Measurements from ENCODE around the gene PRPF6. TPM values are rescaled to one million over a fixed set of nuclear protein-coding genes. Genes with fewer than 3 reads are reported as not detected.

The PRPF6 gene
- total and polyA plus RNA-seq, 2 of the 13 experiments (the other 11 are each of a cell fraction or from before 2014, with no cell fraction given) = 63.7 to 101 TPM

- 0 out of 2 replicates have a peak, but pooled peaks have one; percentile 23 for TF ChIP-seq FOXP4 (CRISPR knock-in tag; IDR thresholded peaks at IDR 0.05)
- TF ChIP-seq, protein P1, sequence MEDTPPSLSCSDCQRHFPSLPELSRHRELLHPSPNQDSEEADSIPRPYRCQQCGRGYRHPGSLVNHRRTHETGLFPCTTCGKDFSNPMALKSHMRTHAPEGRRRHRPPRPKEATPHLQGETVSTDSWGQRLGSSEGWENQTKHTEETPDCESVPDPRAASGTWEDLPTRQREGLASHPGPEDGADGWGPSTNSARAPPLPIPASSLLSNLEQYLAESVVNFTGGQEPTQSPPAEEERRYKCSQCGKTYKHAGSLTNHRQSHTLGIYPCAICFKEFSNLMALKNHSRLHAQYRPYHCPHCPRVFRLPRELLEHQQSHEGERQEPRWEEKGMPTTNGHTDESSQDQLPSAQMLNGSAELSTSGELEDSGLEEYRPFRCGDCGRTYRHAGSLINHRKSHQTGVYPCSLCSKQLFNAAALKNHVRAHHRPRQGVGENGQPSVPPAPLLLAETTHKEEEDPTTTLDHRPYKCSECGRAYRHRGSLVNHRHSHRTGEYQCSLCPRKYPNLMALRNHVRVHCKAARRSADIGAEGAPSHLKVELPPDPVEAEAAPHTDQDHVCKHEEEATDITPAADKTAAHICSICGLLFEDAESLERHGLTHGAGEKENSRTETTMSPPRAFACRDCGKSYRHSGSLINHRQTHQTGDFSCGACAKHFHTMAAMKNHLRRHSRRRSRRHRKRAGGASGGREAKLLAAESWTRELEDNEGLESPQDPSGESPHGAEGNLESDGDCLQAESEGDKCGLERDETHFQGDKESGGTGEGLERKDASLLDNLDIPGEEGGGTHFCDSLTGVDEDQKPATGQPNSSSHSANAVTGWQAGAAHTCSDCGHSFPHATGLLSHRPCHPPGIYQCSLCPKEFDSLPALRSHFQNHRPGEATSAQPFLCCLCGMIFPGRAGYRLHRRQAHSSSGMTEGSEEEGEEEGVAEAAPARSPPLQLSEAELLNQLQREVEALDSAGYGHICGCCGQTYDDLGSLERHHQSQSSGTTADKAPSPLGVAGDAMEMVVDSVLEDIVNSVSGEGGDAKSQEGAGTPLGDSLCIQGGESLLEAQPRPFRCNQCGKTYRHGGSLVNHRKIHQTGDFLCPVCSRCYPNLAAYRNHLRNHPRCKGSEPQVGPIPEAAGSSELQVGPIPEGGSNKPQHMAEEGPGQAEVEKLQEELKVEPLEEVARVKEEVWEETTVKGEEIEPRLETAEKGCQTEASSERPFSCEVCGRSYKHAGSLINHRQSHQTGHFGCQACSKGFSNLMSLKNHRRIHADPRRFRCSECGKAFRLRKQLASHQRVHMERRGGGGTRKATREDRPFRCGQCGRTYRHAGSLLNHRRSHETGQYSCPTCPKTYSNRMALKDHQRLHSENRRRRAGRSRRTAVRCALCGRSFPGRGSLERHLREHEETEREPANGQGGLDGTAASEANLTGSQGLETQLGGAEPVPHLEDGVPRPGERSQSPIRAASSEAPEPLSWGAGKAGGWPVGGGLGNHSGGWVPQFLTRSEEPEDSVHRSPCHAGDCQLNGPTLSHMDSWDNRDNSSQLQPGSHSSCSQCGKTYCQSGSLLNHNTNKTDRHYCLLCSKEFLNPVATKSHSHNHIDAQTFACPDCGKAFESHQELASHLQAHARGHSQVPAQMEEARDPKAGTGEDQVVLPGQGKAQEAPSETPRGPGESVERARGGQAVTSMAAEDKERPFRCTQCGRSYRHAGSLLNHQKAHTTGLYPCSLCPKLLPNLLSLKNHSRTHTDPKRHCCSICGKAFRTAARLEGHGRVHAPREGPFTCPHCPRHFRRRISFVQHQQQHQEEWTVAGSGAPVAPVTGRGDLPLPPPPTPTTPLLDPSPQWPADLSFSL (CRISPR knock-in tag; IDR thresholded peaks at IDR 0.05) = peak; percentile 49; the same call in 1 of the 2 replicates
- TF ChIP-seq SMAD3 (CRISPR knock-in tag; IDR thresholded peaks at IDR 0.05) = no peak; the same call in 1 of the 2 replicates
- TF ChIP-seq NFE2 (CRISPR knock-in tag; IDR thresholded peaks at IDR 0.05) = no peak
- TF ChIP-seq, protein P2, sequence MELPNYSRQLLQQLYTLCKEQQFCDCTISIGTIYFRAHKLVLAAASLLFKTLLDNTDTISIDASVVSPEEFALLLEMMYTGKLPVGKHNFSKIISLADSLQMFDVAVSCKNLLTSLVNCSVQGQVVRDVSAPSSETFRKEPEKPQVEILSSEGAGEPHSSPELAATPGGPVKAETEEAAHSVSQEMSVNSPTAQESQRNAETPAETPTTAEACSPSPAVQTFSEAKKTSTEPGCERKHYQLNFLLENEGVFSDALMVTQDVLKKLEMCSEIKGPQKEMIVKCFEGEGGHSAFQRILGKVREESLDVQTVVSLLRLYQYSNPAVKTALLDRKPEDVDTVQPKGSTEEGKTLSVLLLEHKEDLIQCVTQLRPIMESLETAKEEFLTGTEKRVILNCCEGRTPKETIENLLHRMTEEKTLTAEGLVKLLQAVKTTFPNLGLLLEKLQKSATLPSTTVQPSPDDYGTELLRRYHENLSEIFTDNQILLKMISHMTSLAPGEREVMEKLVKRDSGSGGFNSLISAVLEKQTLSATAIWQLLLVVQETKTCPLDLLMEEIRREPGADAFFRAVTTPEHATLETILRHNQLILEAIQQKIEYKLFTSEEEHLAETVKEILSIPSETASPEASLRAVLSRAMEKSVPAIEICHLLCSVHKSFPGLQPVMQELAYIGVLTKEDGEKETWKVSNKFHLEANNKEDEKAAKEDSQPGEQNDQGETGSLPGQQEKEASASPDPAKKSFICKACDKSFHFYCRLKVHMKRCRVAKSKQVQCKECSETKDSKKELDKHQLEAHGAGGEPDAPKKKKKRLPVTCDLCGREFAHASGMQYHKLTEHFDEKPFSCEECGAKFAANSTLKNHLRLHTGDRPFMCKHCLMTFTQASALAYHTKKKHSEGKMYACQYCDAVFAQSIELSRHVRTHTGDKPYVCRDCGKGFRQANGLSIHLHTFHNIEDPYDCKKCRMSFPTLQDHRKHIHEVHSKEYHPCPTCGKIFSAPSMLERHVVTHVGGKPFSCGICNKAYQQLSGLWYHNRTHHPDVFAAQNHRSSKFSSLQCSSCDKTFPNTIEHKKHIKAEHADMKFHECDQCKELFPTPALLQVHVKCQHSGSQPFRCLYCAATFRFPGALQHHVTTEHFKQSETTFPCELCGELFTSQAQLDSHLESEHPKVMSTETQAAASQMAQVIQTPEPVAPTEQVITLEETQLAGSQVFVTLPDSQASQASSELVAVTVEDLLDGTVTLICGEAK (IDR thresholded peaks at IDR 0.05) = no peak
- TF ChIP-seq, protein P2 (CRISPR knock-in tag; IDR thresholded peaks at IDR 0.05) = no peak
- TF ChIP-seq ARID3A (IDR thresholded peaks at IDR 0.05; ENCODE audit: low read depth, low read length) = no peak
- no peak for TF ChIP-seq ZNF251 (CRISPR knock-in tag; IDR thresholded peaks at IDR 0.05)
Measured at GRCh38 chr20:64063389-64064144, 82.6 kb downstream of the PRPF6 start (continued).

All from HepG2 (cell line).